ENCODE measurements around the gene NUDT14. TPM values are rescaled to one million over a fixed set of nuclear protein-coding genes. Genes with fewer than 3 reads are reported as not detected.

Gene NUDT14
- 10 to 100 TPM; 12.1 to 22.3 (median 16.6) TPM for total RNA-seq

DNA sequence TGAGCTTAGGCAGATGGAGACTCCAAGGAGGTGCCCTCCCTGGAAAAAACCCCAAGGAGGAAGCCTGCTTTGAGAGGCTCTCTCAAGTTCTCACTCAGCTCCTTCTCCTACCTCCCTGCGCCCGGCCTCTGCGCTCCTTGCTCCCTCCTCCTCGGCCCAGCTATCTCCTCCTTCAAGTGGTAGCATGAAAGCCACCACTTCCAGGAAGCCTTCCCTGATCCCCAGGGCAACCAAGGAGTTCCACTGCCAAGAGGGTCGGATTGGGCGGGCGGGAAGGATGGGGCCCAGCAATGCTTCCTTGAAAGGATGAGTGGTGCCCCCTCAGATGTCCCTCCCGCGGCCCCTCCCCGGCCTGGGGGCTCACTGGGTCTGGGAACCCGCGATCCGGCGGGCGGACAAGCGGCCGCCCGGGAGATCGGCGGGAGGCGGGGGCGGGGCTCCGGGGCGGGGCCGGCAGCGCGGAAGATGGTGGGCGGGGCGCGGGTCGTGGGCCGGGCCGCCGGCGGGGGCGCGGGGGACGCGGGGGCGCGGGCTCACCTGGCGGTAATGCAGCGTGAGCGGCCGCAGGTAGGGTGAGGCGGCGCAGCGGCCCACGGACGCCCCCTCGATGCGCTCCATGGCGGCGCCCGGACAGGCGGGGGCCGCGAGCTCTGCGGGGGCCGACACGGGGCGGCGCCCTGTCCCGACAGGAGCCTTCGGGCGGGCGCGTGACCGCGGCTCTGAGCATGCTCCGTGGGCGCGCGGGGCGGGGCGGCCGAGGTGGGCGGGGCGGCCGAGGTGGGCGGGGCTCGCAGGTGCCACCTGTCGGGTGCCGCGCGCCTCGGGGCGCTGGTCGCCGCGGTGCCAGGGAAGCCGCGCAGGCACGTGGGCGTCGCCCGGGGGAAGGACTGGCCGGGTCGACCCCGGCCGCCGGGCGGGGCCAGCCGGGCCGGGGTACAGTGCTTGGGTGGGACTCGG, at the start of gene NUDT14:
Gene NUDT14 (minus strand): TSS at position 721 of the 957 bp plus-strand sequence. CDS start 103 bp downstream, at position 618.
- TF ChIP-seq, protein P1, sequence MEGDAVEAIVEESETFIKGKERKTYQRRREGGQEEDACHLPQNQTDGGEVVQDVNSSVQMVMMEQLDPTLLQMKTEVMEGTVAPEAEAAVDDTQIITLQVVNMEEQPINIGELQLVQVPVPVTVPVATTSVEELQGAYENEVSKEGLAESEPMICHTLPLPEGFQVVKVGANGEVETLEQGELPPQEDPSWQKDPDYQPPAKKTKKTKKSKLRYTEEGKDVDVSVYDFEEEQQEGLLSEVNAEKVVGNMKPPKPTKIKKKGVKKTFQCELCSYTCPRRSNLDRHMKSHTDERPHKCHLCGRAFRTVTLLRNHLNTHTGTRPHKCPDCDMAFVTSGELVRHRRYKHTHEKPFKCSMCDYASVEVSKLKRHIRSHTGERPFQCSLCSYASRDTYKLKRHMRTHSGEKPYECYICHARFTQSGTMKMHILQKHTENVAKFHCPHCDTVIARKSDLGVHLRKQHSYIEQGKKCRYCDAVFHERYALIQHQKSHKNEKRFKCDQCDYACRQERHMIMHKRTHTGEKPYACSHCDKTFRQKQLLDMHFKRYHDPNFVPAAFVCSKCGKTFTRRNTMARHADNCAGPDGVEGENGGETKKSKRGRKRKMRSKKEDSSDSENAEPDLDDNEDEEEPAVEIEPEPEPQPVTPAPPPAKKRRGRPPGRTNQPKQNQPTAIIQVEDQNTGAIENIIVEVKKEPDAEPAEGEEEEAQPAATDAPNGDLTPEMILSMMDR (IDR thresholded peaks at IDR 0.05) = no peak
- ATAC-seq (ENCODE audit: low FRiP score) (peak; percentile 77), DNase-seq (ENCODE audit: low spot score) (no peak)

GRCh38 chr14:105229099-105229655, 48.1 kb upstream of the NUDT14 start:
- TF ChIP-seq, protein P1 (IDR thresholded peaks at IDR 0.05) = no peak
- ATAC-seq (ENCODE audit: low FRiP score) = no peak

GRCh38 chr14:105228562-105228961, 47.5 kb upstream of the NUDT14 start:
- TF ChIP-seq, protein P1 (IDR thresholded peaks at IDR 0.05) = no peak
- DNase-seq (ENCODE audit: low spot score) (no peak), ATAC-seq (ENCODE audit: low FRiP score) (peak; percentile 48)

More at GRCh38 chr14:105229099-105229655, 48.1 kb upstream of the NUDT14 start:
- DNase-seq (ENCODE audit: low spot score) = no peak

- TF ChIP-seq, protein P1 (IDR thresholded peaks at IDR 0.05) = no peak
- ATAC-seq (ENCODE audit: low FRiP score) (no peak), DNase-seq (ENCODE audit: low spot score) (no peak)
These were observed 46.2 kb upstream of the NUDT14 start for GRCh38 chr14:105227346-105227745.

- TF ChIP-seq, protein P1 (IDR thresholded peaks at IDR 0.05) = no peak
- DNase-seq (ENCODE audit: low spot score) (no peak), ATAC-seq (ENCODE audit: low FRiP score) (no peak)
These were observed 45.1 kb upstream of the NUDT14 start for GRCh38 chr14:105226198-105226597.

GRCh38 chr14:105224845-105225570, 43.9 kb upstream of the NUDT14 start:
- no peak for ATAC-seq (ENCODE audit: low FRiP score)

More at GRCh38 chr14:105224845-105225570, 43.9 kb upstream of the NUDT14 start:
- no peak for DNase-seq (ENCODE audit: low spot score)
- TF ChIP-seq, protein P1 (IDR thresholded peaks at IDR 0.05) = no peak
